Aorta (tissue), 5 donors: ENCODE results near the gene SART3. TPM values are rescaled to one million over a fixed set of nuclear protein-coding genes. Genes with fewer than 3 reads are reported as not detected.

Experiments used
- ATAC-seq: fragments of 200-7000 bp; cut with Tn5 transposase; one replicate; pipeline ENCODE4 v1.9.1; 2022; ENCODE audit warnings: moderate library complexity; ENCODE audit not compliant: low FRiP score
- DNase-seq, 2 donors: peaks; one replicate each; pipeline ENCODE4 v3.0.0-alpha.2; 2020
- H3K27ac ChIP-seq, 2 donors: one replicate each; pipeline ENCODE4 v1.5.1; 2013; ENCODE audit warnings: low read length in 2 of 2, mild to moderate bottlenecking in 2 of 2, moderate library complexity in 2 of 2, control low read depth in 1 of 2, inconsistent platforms in 1 of 2, low read depth in 1 of 2
- H3K27me3 ChIP-seq, 2 donors: one replicate each; pipeline ENCODE4 v1.6.1; 2013; ENCODE audit warnings: control low read depth in 1 of 2, low read length in 1 of 2, mild to moderate bottlenecking in 1 of 2, moderate library complexity in 1 of 2; ENCODE audit not compliant: insufficient read depth in 2 of 2, control insufficient read depth in 1 of 2
- H3K36me3 ChIP-seq, 2 donors: one replicate each; pipeline ENCODE4 v1.6.1; 2013; ENCODE audit warnings: control low read depth in 1 of 2, low read length in 1 of 2, mild to moderate bottlenecking in 1 of 2; ENCODE audit not compliant: insufficient read depth in 2 of 2, control insufficient read depth in 1 of 2
- H3K4me1 ChIP-seq, 2 donors: one replicate each; pipeline ENCODE4 v1.6.1; 2013; ENCODE audit warnings: low read length in 2 of 2, control low read depth in 1 of 2, mild to moderate bottlenecking in 1 of 2, moderate library complexity in 1 of 2; ENCODE audit not compliant: insufficient read depth in 2 of 2, control insufficient read depth in 1 of 2
- H3K4me3 ChIP-seq, 2 donors: one replicate each; pipeline ENCODE4 v1.5.1; 2013; ENCODE audit warnings: low read length in 2 of 2, control low read depth in 1 of 2, mild to moderate bottlenecking in 1 of 2
- H3K9me3 ChIP-seq: one replicate; pipeline ENCODE4 v1.6.1; 2013; ENCODE audit warnings: mild to moderate bottlenecking, low read length; ENCODE audit not compliant: control insufficient read depth
- WGBS, 2 donors: extraction: QIAGEN DNeasy Blood & Tissue Kit; methylation state at CpG; one replicate each; pipeline ENCODE4 v1.1.7; 2013; 5-methylcytosine and 5-hydroxymethylcytosine counted together
- intact Hi-C, 2 donors: fragments of 100-400 bp; cut with DNase I; formaldehyde crosslinking; loops; one replicate each; pipeline versions ENCODE4 v1.14.2 to v1.15.0; 2022
- polyA plus RNA-seq, 2 donors: library from polyadenylated mRNA; stranded (reverse); fragments of 200-250 nt; gene quantifications; one replicate each; pipeline ENCODE4 v1.2.3, GENCODE V29; 2013
- total RNA-seq, 2 donors: library from RNA; stranded (reverse); fragmentation: NEBNext Ultra II Directional; extraction: Animal tissue kit (Norgen Biotek cat#: 25700); gene quantifications; one replicate each; pipeline ENCODE4 v1.2.1, GENCODE V29; 2021
- donor health status: healthy with polysubstance abuse.
- donor health status: Bipolar disorder and iron deficiency.
- donor health status: DM: no; HTN: no; CAD: no.
- donor health status: DM: no; HTN: no; CAD: no.
- donor health status: DM: yes; HTN: yes; CAD: no.

The SART3 gene
- total and polyA plus RNA-seq, 4 donors, result 11.5 to 51.3 (median 35.0) TPM

DNA sequence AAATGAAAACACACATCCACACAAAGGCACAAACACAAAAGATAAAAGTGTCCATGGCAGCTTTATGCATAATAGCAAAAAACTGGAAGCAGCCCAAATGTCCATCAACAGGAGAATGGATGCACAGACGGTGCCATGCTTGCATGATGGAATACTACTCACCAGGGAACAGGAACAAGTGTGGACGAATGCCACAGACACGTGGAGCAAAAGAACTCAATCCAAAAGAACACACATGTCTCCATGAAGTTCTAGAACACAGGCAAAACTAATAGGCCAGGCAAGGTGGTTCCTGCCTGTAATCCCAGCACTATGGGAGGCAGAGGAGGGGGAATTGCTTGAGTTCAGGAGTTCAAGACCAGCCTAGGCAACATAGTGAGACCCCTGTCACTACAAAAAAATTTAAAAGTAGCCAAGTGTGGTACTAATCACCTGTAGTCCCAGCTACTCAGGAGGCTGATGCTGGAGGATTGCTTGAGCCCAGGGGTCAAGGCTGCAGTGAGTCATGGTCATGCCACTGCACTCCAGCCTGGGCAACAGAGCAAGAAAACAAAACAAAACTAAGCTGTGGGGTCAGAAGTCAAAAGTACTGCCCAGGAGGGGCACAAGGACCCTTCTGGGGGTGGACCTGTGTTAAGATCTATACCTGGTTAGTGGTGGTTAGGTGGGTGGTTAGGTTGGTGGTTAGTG lies 44.2 kb upstream of the SART3 start:
- H3K27ac ChIP-seq, result no peak overlapping the region
- no peaks in the 10 kb centered on the region for H3K4me1 ChIP-seq
- H3K9me3 ChIP-seq, result no peaks in the 10 kb centered on the region
- ATAC-seq, result no peak
- H3K36me3 ChIP-seq, result no peaks in the 10 kb centered on the region
- no peak overlapping the region for H3K4me3 ChIP-seq
- no peak for DNase-seq
- 29 to 42% methylated on average over 3 of the region's 3 CpGs for WGBS, 2 donors
- intact Hi-C loops, result no loop called here
- H3K27me3 ChIP-seq, result no peaks in the 10 kb centered on the region

DNA sequence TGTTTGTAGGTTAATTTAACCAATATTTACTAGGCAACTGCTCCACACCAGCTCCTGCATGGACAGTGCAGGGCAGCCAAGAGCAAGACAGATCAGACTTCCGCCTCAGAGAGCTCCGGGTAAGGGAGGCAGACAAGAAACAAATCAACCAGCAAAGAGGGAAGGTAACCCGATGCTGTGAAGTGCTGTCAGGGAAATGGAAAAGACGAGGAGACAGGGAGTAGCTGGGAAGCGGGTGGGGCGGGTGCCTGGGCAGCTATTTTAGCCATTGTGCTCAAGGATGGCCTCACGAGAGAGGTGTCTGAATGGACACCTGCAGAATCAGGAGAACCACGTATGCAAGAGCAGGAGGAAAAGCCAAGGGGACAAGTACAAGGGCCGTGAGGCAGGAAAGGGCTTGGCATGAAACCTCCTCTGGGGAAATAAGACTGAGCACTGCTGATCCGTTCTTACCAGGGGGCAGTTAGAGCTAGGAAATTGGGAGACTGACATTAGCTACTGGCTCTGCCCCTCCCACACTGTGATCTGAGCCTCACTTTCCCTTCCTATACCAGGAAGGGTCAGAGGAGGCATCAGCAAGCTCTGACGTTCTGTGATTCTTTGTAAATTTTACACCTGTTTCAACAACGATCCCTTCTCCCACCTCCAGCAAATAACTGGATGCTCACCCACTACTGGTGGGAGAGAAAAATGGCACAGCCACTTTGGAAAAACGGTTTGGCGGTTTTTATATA lies 43.4 kb upstream of the SART3 start:
- ATAC-seq (no peak), DNase-seq (no peak)
- Histone ChIP-seq H3K27ac (no peak overlapping the region), H3K4me1 (no peaks in the 10 kb centered on the region), H3K36me3 (no peaks in the 10 kb centered on the region), H3K9me3 (no peaks in the 10 kb centered on the region), H3K27me3 (no peaks in the 10 kb centered on the region), H3K4me3 (no peak overlapping the region)
- WGBS, 2 donors, result 39 to 42% methylated on average over 14 of the region's 14 CpGs
- intact Hi-C loops, result no loop called here

DNA sequence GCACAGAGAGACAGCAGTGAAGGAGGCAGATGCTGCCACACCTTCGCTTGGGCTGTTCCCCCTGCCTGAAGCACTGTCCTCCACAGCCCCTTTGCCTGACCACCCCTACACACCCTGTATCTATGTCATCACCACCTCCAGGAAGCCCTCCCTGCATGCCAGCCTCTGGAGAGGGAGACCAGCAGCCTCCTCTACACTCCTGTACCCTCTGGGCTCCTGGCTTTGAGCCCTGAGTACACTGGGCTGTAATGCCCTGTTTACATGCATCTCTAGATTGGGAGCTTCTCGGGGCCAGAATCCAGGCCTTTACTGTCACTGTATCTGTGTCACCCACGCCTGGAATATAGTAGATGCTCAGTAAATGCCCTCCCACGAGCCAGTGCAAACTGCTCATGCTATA lies 42.8 kb upstream of the SART3 start:
- WGBS, 2 donors, result 87 to 89% methylated on average over 4 of the region's 4 CpGs
- DNase-seq (no peak), ATAC-seq (no peak)
- no peak overlapping the region for H3K4me3 ChIP-seq
- H3K9me3 ChIP-seq, result no peaks in the 10 kb centered on the region
- no peaks in the 10 kb centered on the region for H3K36me3 ChIP-seq
- H3K27me3 ChIP-seq, result no peaks in the 10 kb centered on the region
- intact Hi-C loops, result no loop called here
- no peak overlapping the region for H3K27ac ChIP-seq
- no peaks in the 10 kb centered on the region for H3K4me1 ChIP-seq

- DNase-seq (no peak), ATAC-seq (no peak)
- intact Hi-C loops, result no loop called here
- H3K36me3 ChIP-seq, result no peaks in the 10 kb centered on the region
- no peaks in the 10 kb centered on the region for H3K27me3 ChIP-seq
- no peak overlapping the region for H3K27ac ChIP-seq
- H3K9me3 ChIP-seq, result no peaks in the 10 kb centered on the region
- WGBS, 2 donors, result 84 to 89% methylated on average over 15 of the region's 15 CpGs
- H3K4me3 ChIP-seq, result no peak overlapping the region
- H3K4me1 ChIP-seq, result no peaks in the 10 kb centered on the region
Measured at GRCh38 chr12:108602976-108603704, 42.2 kb upstream of the SART3 start.

- Histone ChIP-seq H3K4me3 (no peak overlapping the region), H3K27me3 (no peaks in the 10 kb centered on the region), H3K9me3 (no peaks in the 10 kb centered on the region), H3K36me3 (no peaks in the 10 kb centered on the region), H3K4me1 (no peaks in the 10 kb centered on the region), H3K27ac (no peak overlapping the region)
- intact Hi-C loops, result no loop called here
- DNase-seq, result no peak
- 97 to 98% methylated on average over 9 of the region's 9 CpGs for WGBS, 2 donors
- ATAC-seq, result no peak
Measured at GRCh38 chr12:108602209-108602705, 41.3 kb upstream of the SART3 start.

- H3K4me1 ChIP-seq, result no peaks in the 10 kb centered on the region
- H3K4me3 ChIP-seq, result no peak overlapping the region
- no peaks in the 10 kb centered on the region for H3K36me3 ChIP-seq
- WGBS, 2 donors, result 55 to 65% methylated on average over 4 of the region's 4 CpGs
- DNase-seq (no peak), ATAC-seq (no peak)
- no peaks in the 10 kb centered on the region for H3K9me3 ChIP-seq
- H3K27me3 ChIP-seq, result no peaks in the 10 kb centered on the region
- H3K27ac ChIP-seq, result no peak overlapping the region
- intact Hi-C loops, result no loop called here
Measured at GRCh38 chr12:108600702-108601007, 39.7 kb upstream of the SART3 start.

- intact Hi-C loops, result no loop called here
- DNase-seq (no peak), ATAC-seq (no peak)
- H3K4me1 ChIP-seq, result no peaks in the 10 kb centered on the region
- no peak overlapping the region for H3K27ac ChIP-seq
- no peak overlapping the region for H3K4me3 ChIP-seq
- no peaks in the 10 kb centered on the region for H3K27me3 ChIP-seq
- no peaks in the 10 kb centered on the region for H3K9me3 ChIP-seq
- 86 to 88% methylated on average over 10 of the region's 10 CpGs for WGBS, 2 donors
- no peaks in the 10 kb centered on the region for H3K36me3 ChIP-seq
Measured at GRCh38 chr12:108599948-108600701, 39.2 kb upstream of the SART3 start.

- Histone ChIP-seq H3K4me1 (no peaks in the 10 kb centered on the region), H3K9me3 (no peaks in the 10 kb centered on the region), H3K4me3 (no peak overlapping the region), H3K27me3 (no peaks in the 10 kb centered on the region), H3K36me3 (no peaks in the 10 kb centered on the region), H3K27ac (no peak overlapping the region)
- 75 to 79% methylated on average over 6 of the region's 6 CpGs for WGBS, 2 donors
- intact Hi-C loops, result no loop called here
- DNase-seq (no peak), ATAC-seq (no peak)
Measured at GRCh38 chr12:108599541-108599940, 38.6 kb upstream of the SART3 start.
